ENCODE measurements around the gene SDK1. TPM values are rescaled to one million over a fixed set of nuclear protein-coding genes. Genes with fewer than 3 reads are reported as not detected.

SDK1 gene
- total and polyA plus RNA-seq, 2 of the 8 experiments (the other 6 are each of a cell fraction or from before 2014, with no cell fraction given) = 3.3 to 7.2 TPM

- ChIA-PET CTCF (ENCODE audit: partially characterized antibody) (interaction anchor here (1.7 kb wide), 1 partner anchor 24 kb away, joined by 4 read pairs; no protein-coding TSS in a partner anchor), POLR2A (ENCODE audit: partially characterized antibody) (no interaction called here)
- no peak overlapping the region for H2BK20ac ChIP-seq (ENCODE audit: low read length)
- H3K18ac ChIP-seq (ENCODE audit: extremely low read depth, low read length) = no peak overlapping the region
- H2BK12ac ChIP-seq (ENCODE audit: low read depth, low read length) = no peak overlapping the region
- H3K56ac ChIP-seq (replicated peaks; ENCODE audit: insufficient read length, low read depth, low read length) = no peak overlapping the region
- no peak overlapping the region for H4K5ac ChIP-seq (ENCODE audit: insufficient read length, low read depth, low read length)
- FAIRE-seq (no peak), DNase-seq (ENCODE audit: low read depth in 1 of 2, low spot score in 2 of 2) (no peak)
- no peak overlapping the region for H3K4me3 ChIP-seq (ENCODE audit: extremely low read depth in 1 of 4, insufficient read depth in 2 of 4, low read depth in 3 of 4, low read length in 4 of 4)
- no peak overlapping the region for H3K14ac ChIP-seq (ENCODE audit: insufficient read length)
- H3K9me3 ChIP-seq (ENCODE audit: insufficient read depth in 2 of 2, low read depth in 1 of 2, low read length in 1 of 2) = no peaks in the 10 kb centered on the region
- H2BK15ac ChIP-seq (ENCODE audit: low read length) = no peak overlapping the region
- H3K36me3 ChIP-seq (ENCODE audit: control insufficient read depth in 2 of 4, insufficient read depth in 4 of 4, low read length in 3 of 4) = no peaks in the 10 kb centered on the region
- no peaks in the 10 kb centered on the region; a peak in 1 of 7 replicates for H3K4me1 ChIP-seq (replicated peaks in 1 of 4; ENCODE audit: control insufficient read depth in 3 of 4, insufficient read depth in 4 of 4, low read length in 3 of 4)
- H2BK5ac ChIP-seq (ENCODE audit: low read depth, low read length) = no peak overlapping the region
- TF ChIP-seq TCF12 (IDR thresholded peaks at IDR 0.05; ENCODE audit: low read depth, low read length) = no peak
- TF ChIP-seq CHD1 (IDR thresholded peaks at IDR 0.05; ENCODE audit: low read depth, low read length) = no peak
- no peak for TF ChIP-seq JUN (IDR thresholded peaks at IDR 0.05; ENCODE audit: low read depth, low read length)
- TF ChIP-seq EGR1 (IDR thresholded peaks at IDR 0.05; ENCODE audit: borderline replicate concordance, low read depth, low read length) = no peak
- TF ChIP-seq POLR2AphosphoS5 (IDR thresholded peaks at IDR 0.05; ENCODE audit: low read depth, low read length) = no peak
- no peak for TF ChIP-seq TAF1 (IDR thresholded peaks at IDR 0.05; ENCODE audit: low read depth, low read length)
- TF ChIP-seq SIRT6 (IDR thresholded peaks at IDR 0.05; ENCODE audit: low read length) = no peak
- no peak for TF ChIP-seq SUZ12 (IDR thresholded peaks at IDR 0.05; ENCODE audit: low read length)
- no peak for TF ChIP-seq YY1 (IDR thresholded peaks at IDR 0.05; ENCODE audit: low read depth, low read length)
- no peak overlapping the region for H2BK120ac ChIP-seq (replicated peaks; ENCODE audit: low read depth, low read length)
- no peak overlapping the region for H4K91ac ChIP-seq (replicated peaks; ENCODE audit: insufficient read length, low read length)
- H3K23ac ChIP-seq (ENCODE audit: insufficient read length) = no peak overlapping the region
- no peaks in the 10 kb centered on the region for H3K79me1 ChIP-seq (ENCODE audit: low read depth, low read length)
- no peaks in the 10 kb centered on the region for H3K79me2 ChIP-seq (ENCODE audit: control insufficient read depth in 1 of 2, insufficient read depth in 2 of 2, low read length in 2 of 2)
- H3K4ac ChIP-seq (replicated peaks; ENCODE audit: insufficient read length, low read depth, low read length) = no peak overlapping the region
- no peak overlapping the region for H2AFZ ChIP-seq (ENCODE audit: low read length)
- no peak overlapping the region for H3K9ac ChIP-seq (replicated peaks in 1 of 4; ENCODE audit: extremely low read depth in 1 of 4, low read depth in 3 of 4, low read length in 3 of 4)
- H3K4me2 ChIP-seq (ENCODE audit: insufficient read depth in 1 of 2, low read depth in 2 of 2, low read length in 2 of 2) = no peak overlapping the region
- H2AK5ac ChIP-seq (ENCODE audit: low read depth, low read length) = no peak overlapping the region
- no peak overlapping the region for H3K27ac ChIP-seq (ENCODE audit: low read depth, low read length)
- no peaks in the 10 kb centered on the region for H3K23me2 ChIP-seq (ENCODE audit: low read depth, low read length)
- no peaks in the 10 kb centered on the region for H4K20me1 ChIP-seq (replicated peaks in 1 of 2; ENCODE audit: control insufficient read depth in 1 of 2, insufficient read depth in 2 of 2, low read length in 2 of 2)
- 95% methylated on average over 15 of the region's 16 CpGs; no CpG with 5 or more reads in 1 of the 2 experiments for WGBS, 2 experiments (ENCODE audit: extremely low coverage in 1 of 2, insufficient coverage in 1 of 2, insufficient read length in 1 of 2, insufficient replicate concordance in 2 of 2, low coverage in 1 of 2, low lambda C conversion rate in 2 of 2, missing lambda C conversion rate in 1 of 2)
- no peaks in the 10 kb centered on the region for H3K27me3 ChIP-seq (replicated peaks in 1 of 4; ENCODE audit: control insufficient read depth in 3 of 4, extremely low read depth in 1 of 4, insufficient read depth in 3 of 4, low read length in 3 of 4)
- H4K8ac ChIP-seq (ENCODE audit: extremely low read depth, insufficient read depth, low read length) = no peak overlapping the region
Observed at GRCh38 chr7:4202154-4202736, 901.2 kb downstream of the SDK1 start.
